Uterus (tissue), 2 donors: ENCODE measurements around the gene CCDC85B.

Source experiments
- POLR2A ChIP-seq, 2 donors: fragments of 450-650 bp; IDR thresholded peaks; one replicate each; pipeline ENCODE4 v1.6.1; 2016; ENCODE audit warnings: antibody characterized with exemption in 2 of 2, mild to moderate bottlenecking in 1 of 2, moderate library complexity in 1 of 2
- TF ChIP-seq, protein P1 (sequence below), 4 experiments: fragments of 200-600 bp in 2 of 4; fragments of 450-650 bp in 2 of 4; sonication (generic) in 2 of 4; IDR thresholded peaks; one replicate each; pipeline ENCODE4 v1.5.1; 2016 to 2019; ENCODE audit warnings: antibody characterized with exemption in 4 of 4, mild to moderate bottlenecking in 2 of 4, moderate library complexity in 1 of 4

DNA sequence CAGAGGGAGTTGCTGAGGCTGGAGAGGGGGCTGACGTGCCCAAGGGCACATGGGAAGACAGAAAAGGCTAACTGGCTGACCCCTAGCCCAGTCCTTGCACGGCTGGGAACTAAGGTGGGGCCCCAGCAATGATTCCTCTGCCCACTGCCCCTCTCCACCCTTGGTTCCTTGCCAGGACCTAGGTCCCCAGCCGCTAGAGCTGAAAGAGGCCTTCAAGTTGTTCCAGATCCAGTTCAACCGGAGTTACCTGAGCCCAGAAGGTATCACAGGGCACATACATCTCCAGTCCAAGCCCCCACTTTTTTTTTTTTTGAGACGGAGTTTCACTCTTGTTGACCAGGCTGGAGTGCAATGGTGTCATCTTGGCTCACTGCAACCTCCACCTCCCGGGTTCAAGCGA is 10.4 kb upstream of the CCDC85B start:
- TF ChIP-seq, protein P1, sequence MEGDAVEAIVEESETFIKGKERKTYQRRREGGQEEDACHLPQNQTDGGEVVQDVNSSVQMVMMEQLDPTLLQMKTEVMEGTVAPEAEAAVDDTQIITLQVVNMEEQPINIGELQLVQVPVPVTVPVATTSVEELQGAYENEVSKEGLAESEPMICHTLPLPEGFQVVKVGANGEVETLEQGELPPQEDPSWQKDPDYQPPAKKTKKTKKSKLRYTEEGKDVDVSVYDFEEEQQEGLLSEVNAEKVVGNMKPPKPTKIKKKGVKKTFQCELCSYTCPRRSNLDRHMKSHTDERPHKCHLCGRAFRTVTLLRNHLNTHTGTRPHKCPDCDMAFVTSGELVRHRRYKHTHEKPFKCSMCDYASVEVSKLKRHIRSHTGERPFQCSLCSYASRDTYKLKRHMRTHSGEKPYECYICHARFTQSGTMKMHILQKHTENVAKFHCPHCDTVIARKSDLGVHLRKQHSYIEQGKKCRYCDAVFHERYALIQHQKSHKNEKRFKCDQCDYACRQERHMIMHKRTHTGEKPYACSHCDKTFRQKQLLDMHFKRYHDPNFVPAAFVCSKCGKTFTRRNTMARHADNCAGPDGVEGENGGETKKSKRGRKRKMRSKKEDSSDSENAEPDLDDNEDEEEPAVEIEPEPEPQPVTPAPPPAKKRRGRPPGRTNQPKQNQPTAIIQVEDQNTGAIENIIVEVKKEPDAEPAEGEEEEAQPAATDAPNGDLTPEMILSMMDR (IDR thresholded peaks at IDR 0.05): no peak
- TF ChIP-seq POLR2A (IDR thresholded peaks at IDR 0.05): no peak
